GM10266 (cell line): ENCODE results near the gene PPP2R2B.

ENCODE experiments used
- DNase-seq: peaks from one replicate; pipeline ENCODE4 v3.0.0; 2012; ENCODE audit errors: extremely low spot score
- TF ChIP-seq, protein P1 (sequence below): IDR thresholded peaks from 2 replicates; pipeline ENCODE4 v1.5.1; 2012; ENCODE audit warnings: mild to moderate bottlenecking, low read depth; ENCODE audit not compliant: control insufficient read depth, insufficient read depth; ENCODE audit errors: missing control alignments

PPP2R2B gene

GRCh38 chr5:146643776-146644175 lies 234.8 kb downstream of the PPP2R2B start:
- no peak for DNase-seq
- TF ChIP-seq, protein P1, sequence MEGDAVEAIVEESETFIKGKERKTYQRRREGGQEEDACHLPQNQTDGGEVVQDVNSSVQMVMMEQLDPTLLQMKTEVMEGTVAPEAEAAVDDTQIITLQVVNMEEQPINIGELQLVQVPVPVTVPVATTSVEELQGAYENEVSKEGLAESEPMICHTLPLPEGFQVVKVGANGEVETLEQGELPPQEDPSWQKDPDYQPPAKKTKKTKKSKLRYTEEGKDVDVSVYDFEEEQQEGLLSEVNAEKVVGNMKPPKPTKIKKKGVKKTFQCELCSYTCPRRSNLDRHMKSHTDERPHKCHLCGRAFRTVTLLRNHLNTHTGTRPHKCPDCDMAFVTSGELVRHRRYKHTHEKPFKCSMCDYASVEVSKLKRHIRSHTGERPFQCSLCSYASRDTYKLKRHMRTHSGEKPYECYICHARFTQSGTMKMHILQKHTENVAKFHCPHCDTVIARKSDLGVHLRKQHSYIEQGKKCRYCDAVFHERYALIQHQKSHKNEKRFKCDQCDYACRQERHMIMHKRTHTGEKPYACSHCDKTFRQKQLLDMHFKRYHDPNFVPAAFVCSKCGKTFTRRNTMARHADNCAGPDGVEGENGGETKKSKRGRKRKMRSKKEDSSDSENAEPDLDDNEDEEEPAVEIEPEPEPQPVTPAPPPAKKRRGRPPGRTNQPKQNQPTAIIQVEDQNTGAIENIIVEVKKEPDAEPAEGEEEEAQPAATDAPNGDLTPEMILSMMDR, result no peak

DNA sequence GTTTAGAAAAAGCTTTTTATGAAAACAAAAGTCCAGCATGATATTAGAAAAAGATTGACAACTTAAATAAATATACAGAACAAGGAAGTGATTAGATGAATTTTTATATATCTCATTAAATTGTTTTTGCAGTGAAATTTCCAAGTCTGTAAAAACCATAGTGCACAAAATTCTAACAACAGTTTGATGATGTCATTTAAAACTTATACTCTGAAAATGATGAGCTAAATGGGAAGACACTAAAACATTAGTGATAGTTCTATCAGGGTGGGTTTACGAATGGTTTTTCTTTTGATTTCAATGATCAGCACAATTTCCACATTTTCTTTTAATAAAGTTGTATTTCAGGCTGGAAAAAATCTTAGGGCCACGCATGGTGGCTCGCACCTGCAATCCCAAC lies 236.1 kb downstream of the PPP2R2B start:
- TF ChIP-seq, protein P1, result no peak
- no peak for DNase-seq

GRCh38 chr5:146641941-146642340 lies 236.6 kb downstream of the PPP2R2B start:
- TF ChIP-seq, protein P1, result no peak
- DNase-seq, result no peak

DNA sequence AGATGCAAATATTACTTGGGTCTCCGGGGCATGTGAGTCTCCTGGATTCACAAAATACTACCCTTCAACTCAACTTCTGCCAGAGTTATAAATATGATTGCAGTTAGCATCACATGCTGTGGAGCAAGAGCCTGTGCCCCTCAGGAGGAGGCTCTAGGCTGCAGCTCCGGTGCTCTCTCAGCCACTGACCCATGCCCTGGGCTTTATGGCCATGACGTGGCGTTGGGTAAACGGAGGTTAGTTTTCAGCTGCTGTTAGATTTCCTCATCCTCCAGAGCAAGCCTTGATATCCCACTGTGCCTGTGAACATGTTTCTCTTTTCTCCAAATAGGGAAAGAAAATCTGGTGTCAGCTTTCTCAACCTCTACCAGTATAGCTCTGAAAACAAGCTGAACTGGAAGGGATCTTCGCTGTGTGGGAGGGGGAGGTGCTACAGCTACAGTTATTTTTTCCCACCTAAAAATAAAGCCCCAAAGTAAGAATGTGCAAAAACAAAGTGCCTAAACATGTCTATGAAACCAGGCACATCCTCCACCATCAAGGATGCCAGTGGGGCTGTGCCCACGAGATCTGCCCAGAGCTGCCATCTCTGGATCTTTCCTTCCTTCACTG lies 238.2 kb downstream of the PPP2R2B start:
- TF ChIP-seq, protein P1, result no peak
- no peak for DNase-seq

DNA sequence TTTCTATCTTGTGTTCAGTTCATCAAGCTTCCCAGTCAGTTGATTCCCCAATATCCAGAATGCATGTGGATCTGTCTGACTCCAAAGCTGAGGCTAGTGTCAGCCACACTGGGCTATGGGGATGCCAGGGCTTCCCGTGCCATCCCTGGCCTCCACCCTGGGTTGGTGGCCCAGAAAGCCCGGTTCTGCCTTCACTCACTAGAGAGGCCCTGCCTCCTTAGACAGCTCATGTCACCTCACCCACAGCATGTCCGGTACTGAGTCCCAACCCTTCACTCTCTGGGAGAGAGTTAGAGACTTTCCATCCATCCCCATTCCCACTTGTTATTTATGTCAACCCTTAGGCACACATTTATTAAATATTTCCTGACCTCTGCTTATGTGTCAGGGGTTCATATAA lies 243.1 kb downstream of the PPP2R2B start:
- TF ChIP-seq, protein P1, result no peak
- DNase-seq, result no peak

DNA sequence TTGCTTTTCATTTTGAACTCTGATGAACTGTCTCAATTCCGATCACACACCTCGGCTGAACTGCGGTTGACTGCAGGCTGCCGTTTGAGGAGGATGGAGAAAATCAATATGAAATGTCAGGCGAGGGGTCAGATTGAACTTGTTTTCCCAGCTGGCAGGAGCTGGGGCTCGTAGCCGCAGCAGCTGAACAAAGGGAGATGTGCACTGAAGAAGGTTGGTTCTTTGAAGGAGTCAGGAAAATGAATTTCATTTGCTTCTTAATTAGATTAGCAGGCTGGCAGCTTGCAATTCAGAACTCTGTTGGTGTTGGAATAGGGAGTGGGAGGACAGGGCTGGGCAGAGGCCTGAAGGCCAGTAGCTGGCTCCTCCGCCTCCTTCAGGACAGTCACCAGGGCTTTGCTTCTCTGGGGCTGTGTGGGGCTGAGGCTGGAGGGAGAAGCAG lies 245.2 kb downstream of the PPP2R2B start:
- TF ChIP-seq, protein P1, result no peak
- no peak for DNase-seq

GRCh38 chr5:146632620-146633322 lies 245.8 kb downstream of the PPP2R2B start:
- TF ChIP-seq, protein P1, result no peak
- no peak for DNase-seq
